GM23338 (cell line): Measurements from ENCODE around the gene PGAM5.

Experiments used
- EZH2 ChIP-seq: fragments of 200-600 bp; sonication (generic); IDR thresholded peaks from one replicate; pipeline ENCODE4 v1.8.0; 2017; ENCODE audit warnings: antibody characterized with exemption, mild to moderate bottlenecking, low read depth; ENCODE audit not compliant: unreplicated experiment
- EZH2phosphoT487 ChIP-seq: fragments of 200-600 bp; sonication (generic); IDR thresholded peaks from one replicate; pipeline ENCODE4 v1.8.1; 2018; ENCODE audit warnings: antibody characterized with exemption; ENCODE audit not compliant: unreplicated experiment
- JUNB ChIP-seq: IDR thresholded peaks from one replicate; pipeline ENCODE4 v1.6.1; 2016; ENCODE audit warnings: antibody characterized with exemption; ENCODE audit not compliant: unreplicated experiment
- POLR2AphosphoS5 ChIP-seq: IDR thresholded peaks from 2 replicates; pipeline ENCODE4 v1.6.1; 2016; ENCODE audit warnings: antibody characterized with exemption, low read depth
- TF ChIP-seq, protein P1 (sequence below), 2 experiments: fragments of 200-600 bp in 1 of 2; sonication (generic) in 1 of 2; conservative IDR thresholded peaks; 2 replicates each; pipeline versions ENCODE4 v1.5.1 to v1.6.1; 2016 to 2017; ENCODE audit warnings: antibody characterized with exemption in 2 of 2, low read depth in 2 of 2, mild to moderate bottlenecking in 2 of 2, moderate library complexity in 1 of 2

- TF ChIP-seq, protein P1, sequence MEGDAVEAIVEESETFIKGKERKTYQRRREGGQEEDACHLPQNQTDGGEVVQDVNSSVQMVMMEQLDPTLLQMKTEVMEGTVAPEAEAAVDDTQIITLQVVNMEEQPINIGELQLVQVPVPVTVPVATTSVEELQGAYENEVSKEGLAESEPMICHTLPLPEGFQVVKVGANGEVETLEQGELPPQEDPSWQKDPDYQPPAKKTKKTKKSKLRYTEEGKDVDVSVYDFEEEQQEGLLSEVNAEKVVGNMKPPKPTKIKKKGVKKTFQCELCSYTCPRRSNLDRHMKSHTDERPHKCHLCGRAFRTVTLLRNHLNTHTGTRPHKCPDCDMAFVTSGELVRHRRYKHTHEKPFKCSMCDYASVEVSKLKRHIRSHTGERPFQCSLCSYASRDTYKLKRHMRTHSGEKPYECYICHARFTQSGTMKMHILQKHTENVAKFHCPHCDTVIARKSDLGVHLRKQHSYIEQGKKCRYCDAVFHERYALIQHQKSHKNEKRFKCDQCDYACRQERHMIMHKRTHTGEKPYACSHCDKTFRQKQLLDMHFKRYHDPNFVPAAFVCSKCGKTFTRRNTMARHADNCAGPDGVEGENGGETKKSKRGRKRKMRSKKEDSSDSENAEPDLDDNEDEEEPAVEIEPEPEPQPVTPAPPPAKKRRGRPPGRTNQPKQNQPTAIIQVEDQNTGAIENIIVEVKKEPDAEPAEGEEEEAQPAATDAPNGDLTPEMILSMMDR (conservative IDR thresholded peaks at IDR 0.05; ENCODE audit: low read depth in 2 of 2), result no peak
- TF ChIP-seq EZH2 (no peak), EZH2phosphoT487 (no peak), JUNB (no peak), POLR2AphosphoS5 (no peak)
Observed at GRCh38 chr12:132673288-132674179, 37.1 kb upstream of the PGAM5 start.
